ENCODE measurements around the gene FASN. TPM values are rescaled to one million over a fixed set of nuclear protein-coding genes. Genes with fewer than 3 reads are reported as not detected.

FASN gene
- total and polyA plus RNA-seq, 2 of the 4 experiments (the other 2 are of a cell fraction), result 12.4 to 56.0 TPM

- no peak overlapping the region for H3K23ac ChIP-seq (ENCODE audit: low read depth, low read length)
- H2BK20ac ChIP-seq (ENCODE audit: low read depth, low read length), result no peak overlapping the region
- no peak for DNase-seq
- H4K91ac ChIP-seq (ENCODE audit: insufficient read depth, low read depth, low read length), result no peak overlapping the region
- H3K4me1 ChIP-seq (ENCODE audit: control insufficient read depth, insufficient read depth, low read length), result peaks cover 10% of the 10 kb centered on the region
- ChIA-PET CTCF (no interaction called here), POLR2A (ENCODE audit: unreplicated experiment) (no interaction called here)
- peaks cover 4% of the 10 kb centered on the region; the same call in 1 of the 2 replicates for H3K36me3 ChIP-seq (ENCODE audit: control insufficient read depth, insufficient read depth, low read length)
- H3K27ac ChIP-seq (ENCODE audit: insufficient read depth, low read length), result no peak overlapping the region
- H3K4ac ChIP-seq (ENCODE audit: low read depth, low read length), result no peak overlapping the region
- BruUV-seq (replicated peaks), result no TSS peak
- no peaks in the 10 kb centered on the region for H4K20me1 ChIP-seq (ENCODE audit: insufficient read depth, low read length)
- in situ Hi-C loops (cut with MboI; ENCODE audit: low sequenced_read_pairs) (no loop called here), intact Hi-C loops (cut with micrococcal nuclease) (no loop called here), dilution Hi-C loops (cut with HindIII; ENCODE audit: low sequenced_read_pairs, unreplicated experiment) (no loop called here)
- no peaks in the 10 kb centered on the region for H3K9me3 ChIP-seq (ENCODE audit: control insufficient read depth, insufficient read depth, low read length)
- no CpG with 5 or more reads among the region's 4 CpGs for WGBS, 2 experiments (ENCODE audit: extremely low coverage in 2 of 2, insufficient read length in 1 of 2)
- no peak overlapping the region for H4K5ac ChIP-seq (ENCODE audit: low read depth, low read length)
- H2AK9ac ChIP-seq (replicated peaks; ENCODE audit: low read depth, low read length, poor library complexity), result no peak overlapping the region
- H3K4me3 ChIP-seq (ENCODE audit: insufficient read depth, low read depth, low read length), result no peak overlapping the region
- no peak overlapping the region for H3K4me2 ChIP-seq (ENCODE audit: low read depth, low read length)
- H3K79me1 ChIP-seq (ENCODE audit: low read depth in 1 of 2, low read length in 2 of 2), result peaks cover 7 to 8% of the 10 kb centered on the region in 2 experiments; a peak in 2 of 4 replicates
- no peak overlapping the region for H3K56ac ChIP-seq (ENCODE audit: extremely low read depth, insufficient read depth, low read length)
- no peak overlapping the region for H2AFZ ChIP-seq (replicated peaks; ENCODE audit: low read length, poor library complexity)
- no peak overlapping the region for H2AK5ac ChIP-seq (ENCODE audit: low read depth, low read length)
- ATAC-seq (ENCODE audit: low read depth), result no peak
- no peak overlapping the region for H2BK5ac ChIP-seq (ENCODE audit: low read depth, low read length, poor library complexity, severe bottlenecking)
- no peak overlapping the region for H2BK120ac ChIP-seq (ENCODE audit: low read depth, low read length)
- no peak overlapping the region for H3K9ac ChIP-seq (ENCODE audit: low read depth, low read length)
- H2BK15ac ChIP-seq (ENCODE audit: low read depth, low read length), result no peak overlapping the region
- no peaks in the 10 kb centered on the region for H3K27me3 ChIP-seq (ENCODE audit: control insufficient read depth, insufficient read depth, low read length)
- no peak overlapping the region for H4K8ac ChIP-seq (ENCODE audit: low read depth in 2 of 2, low read length in 2 of 2)
- no peak overlapping the region for H3K14ac ChIP-seq (replicated peaks; ENCODE audit: low read depth, low read length)
- no peak overlapping the region for H3K18ac ChIP-seq (ENCODE audit: low read depth, low read length)
- TF ChIP-seq RAD21 (IDR thresholded peaks at IDR 0.05; ENCODE audit: low read length), result no peak
- no peak for TF ChIP-seq MAZ (IDR thresholded peaks at IDR 0.05; ENCODE audit: borderline replicate concordance, low read depth, low read length)
- TF ChIP-seq MXI1 (IDR thresholded peaks at IDR 0.05; ENCODE audit: borderline replicate concordance, low read depth, low read length), result no peak
- no peak for TF ChIP-seq BHLHE40 (IDR thresholded peaks at IDR 0.05; ENCODE audit: low read depth, low read length)
- no peak for TF ChIP-seq POLR2A (IDR thresholded peaks at IDR 0.05; ENCODE audit: low read depth, low read length)
- no peak for TF ChIP-seq CHD1 (IDR thresholded peaks at IDR 0.05; ENCODE audit: low read depth, low read length)
- TF ChIP-seq ELK1 (IDR thresholded peaks at IDR 0.05; ENCODE audit: borderline replicate concordance, low read depth, low read length), result no peak
- no peak for TF ChIP-seq SMC3 (IDR thresholded peaks at IDR 0.05; ENCODE audit: low read depth, low read length)
- TF ChIP-seq FOS (IDR thresholded peaks at IDR 0.05; ENCODE audit: low read depth, low read length), result no peak
- TF ChIP-seq RCOR1 (IDR thresholded peaks at IDR 0.05; ENCODE audit: insufficient replicate concordance, low read length), result no peak
- TF ChIP-seq CEBPB (IDR thresholded peaks at IDR 0.05; ENCODE audit: low read depth, low read length), result no peak
- H3K9me1 ChIP-seq (ENCODE audit: insufficient read depth, low read length), result peaks cover 3% of the 10 kb centered on the region; the same call in 1 of the 2 replicates
These were observed 23.2 kb upstream of the FASN start for GRCh38 chr17:82121246-82121645.
